Kidney tubule cell (primary cell): ENCODE measurements around the gene KRTAP5-7.
"Not testable (repeated sequence)": the region's sequence is repeated elsewhere in the genome, so short reads cannot be mapped to it uniquely, and the experiment has no call there.

Experiments
- DNase-seq: peaks from one replicate; pipeline ENCODE4 v3.0.0-alpha.2; 2018; ENCODE audit warnings: low spot score

The KRTAP5-7 gene

DNA sequence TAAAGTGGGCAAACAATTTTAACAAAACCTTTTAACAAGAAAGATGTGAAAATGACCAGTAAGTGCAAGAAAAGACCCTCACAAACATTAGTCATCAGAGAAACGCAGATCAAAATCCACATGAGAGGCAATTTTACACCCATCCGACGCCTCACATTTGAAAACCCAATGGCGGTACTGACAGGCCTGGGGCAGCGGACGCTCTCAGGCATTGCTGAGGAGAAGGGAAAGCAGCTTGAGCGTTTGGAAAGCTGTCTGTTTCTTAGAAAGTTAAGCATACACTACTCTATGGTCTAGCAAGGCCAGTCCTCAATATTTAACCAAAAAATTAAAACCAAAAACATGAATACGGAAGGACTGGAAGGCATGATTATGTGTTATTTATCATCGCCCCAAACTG, 8.8 kb downstream of the KRTAP5-7 start:
- no peak for DNase-seq

DNA sequence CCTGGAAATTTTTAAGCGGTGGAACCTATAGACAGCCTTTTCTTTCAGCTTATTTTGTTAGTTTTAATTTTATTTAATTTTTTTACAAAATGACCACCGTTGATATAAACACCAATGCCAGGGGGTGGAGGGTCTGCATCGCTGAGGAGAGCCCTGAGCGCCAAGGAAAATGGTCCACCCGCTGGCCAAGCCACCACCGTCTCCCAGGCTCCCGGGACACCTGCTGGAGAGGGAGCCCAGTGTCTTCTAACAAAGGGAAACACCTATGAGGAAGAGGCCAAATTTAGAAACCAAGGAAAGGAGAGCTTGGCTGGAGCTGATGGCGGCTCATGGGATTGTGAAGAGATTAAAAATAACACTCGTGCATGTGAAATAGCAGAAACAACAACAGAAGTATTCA, 10.5 kb downstream of the KRTAP5-7 start:
- DNase-seq = no peak

DNA sequence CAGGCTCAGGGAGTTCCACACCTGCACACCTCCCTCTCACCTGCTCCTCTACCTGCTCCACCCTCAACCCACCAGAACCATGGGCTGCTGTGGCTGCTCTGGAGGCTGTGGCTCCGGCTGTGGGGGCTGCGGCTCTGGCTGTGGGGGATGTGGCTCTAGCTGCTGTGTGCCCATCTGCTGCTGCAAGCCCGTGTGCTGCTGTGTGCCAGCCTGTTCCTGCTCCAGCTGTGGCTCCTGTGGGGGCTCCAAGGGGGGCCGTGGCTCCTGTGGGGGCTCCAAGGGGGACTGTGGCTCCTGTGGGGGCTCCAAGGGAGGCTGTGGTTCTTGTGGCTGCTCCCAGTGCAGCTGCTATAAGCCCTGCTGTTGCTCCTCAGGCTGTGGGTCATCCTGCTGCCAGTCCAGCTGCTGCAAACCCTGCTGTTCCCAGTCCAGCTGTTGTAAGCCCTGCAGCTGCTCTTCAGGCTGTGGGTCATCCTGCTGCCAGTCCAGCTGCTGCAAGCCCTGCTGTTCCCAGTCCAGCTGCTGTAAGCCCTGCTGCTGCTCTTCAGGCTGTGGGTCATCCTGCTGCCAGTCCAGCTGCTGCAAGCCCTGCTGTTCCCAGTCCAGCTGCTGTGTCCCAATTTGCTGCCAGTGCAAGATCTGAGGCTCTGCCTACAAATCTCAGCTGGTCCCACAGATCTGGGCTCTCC, 11.1 kb downstream of the KRTAP5-7 start, which contains the start of gene KRTAP5-8:
TSS of gene KRTAP5-8 (plus strand) at position 49 of the 689 bp plus-strand sequence. CDS start at position 80, 31 bp downstream.
- DNase-seq = not testable (repeated sequence)

DNA sequence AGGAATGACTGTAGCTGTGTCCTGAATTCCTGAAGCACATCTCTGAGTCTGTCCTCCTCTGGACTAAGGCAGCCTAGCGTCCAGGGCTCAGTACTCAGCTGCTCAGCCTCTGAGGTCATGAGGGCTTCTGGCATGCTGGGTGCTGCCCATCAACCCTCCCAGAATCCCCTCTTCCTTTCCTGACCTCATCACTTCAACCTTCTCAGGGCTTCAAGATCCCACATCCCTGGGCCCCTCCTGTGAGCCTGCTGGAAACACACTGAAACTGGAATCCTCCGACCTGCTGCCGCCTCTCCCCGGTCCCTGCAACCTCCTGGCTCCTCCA, 11.6 kb downstream of the KRTAP5-7 start:
- DNase-seq = no peak

DNA sequence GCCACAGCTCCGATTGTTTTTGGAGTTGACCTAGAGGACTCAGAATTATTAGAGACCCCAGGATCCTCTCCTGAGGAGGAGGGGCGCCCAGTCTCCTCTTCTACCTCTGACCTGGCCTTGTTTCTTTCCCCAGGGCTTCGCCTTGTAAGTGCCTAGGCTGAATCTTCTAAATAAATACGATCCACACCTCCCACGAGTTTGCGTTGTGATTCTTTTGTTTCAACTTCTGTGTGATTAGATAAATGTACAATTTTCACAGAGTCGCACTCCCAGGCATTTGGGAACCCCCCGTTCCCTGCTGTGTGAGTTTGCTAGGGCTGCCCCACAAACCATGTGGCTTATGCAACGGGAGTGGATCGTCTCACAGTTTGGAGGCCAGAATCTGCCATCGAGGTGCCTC, 11.9 kb downstream of the KRTAP5-7 start:
- DNase-seq = no peak

DNA sequence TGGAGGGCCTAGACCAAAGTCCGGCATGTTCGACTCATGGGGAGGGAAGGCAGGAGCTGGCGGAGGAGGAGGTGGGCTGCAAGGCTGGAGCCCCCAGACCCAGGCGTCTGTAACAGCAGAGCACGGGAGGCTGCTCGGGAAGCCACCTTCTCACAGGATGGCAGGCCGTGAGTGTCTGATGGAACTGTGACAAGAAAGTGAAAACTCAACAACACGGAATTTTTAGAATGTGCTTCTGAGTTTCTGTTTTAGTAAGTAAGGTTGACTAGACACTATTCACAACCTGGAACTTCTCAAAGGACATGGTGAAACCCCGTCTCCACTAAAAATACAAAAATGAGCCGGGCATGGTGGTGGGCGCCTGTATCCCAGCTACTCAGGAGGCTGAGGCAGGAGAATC, 12.9 kb downstream of the KRTAP5-7 start:
- not testable (repeated sequence) for DNase-seq

DNA sequence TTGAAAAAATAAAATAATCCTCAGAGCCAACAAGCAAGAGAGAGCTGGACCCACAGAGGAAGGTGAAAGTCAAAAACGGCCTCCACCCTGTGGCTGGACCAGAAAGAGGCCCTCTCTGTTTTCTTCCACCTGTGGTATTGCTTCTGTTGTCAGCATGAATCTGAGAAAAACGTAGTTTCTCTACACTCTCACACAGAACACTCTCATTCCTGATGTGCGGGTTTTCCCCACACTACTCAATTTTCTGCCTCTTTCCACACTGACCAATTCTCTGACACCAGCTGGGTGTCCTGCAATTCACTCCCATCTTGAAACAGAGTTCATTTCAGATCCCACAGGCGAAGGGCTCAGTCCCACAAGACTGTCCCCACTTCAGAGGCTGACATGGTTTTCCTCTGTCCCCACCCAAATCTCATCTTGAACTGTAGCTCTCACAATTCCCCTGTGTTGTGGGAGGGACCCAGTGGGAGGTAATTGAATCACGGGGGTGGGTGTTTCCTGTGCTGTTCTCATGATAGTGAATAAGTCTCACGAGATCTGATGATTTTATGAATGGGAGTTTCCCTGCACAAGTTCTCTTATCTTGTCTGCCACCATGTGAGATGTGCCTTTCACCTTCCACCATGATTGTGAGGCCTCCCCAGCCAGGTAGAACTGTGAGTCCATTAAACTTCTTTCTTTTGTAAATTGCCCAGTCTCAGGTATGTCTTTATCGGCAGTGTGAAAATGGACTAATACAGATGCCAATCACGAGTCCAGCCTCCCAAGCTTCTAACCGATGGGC, 13.6 kb downstream of the KRTAP5-7 start:
- DNase-seq = not testable (repeated sequence)

DNA sequence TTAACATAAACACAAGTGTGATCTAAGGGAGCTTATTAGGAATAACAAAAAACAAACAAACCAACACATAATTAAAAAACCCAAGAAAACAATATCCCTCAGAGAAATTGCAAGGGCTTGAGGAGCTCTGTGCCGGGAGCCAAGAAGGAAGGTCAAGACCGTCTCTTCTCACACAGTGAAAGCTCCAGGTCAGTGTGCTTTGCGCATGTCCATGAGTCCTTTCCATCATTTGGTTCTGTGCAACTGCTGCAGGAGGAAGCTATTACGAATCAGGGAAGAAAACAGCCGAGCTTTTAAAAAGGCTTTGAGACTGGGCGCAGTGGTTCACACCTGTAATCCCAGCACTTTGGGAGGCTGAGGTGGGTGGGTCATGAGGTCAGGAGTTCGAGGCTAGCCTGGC, 15.3 kb downstream of the KRTAP5-7 start:
- no peak for DNase-seq

DNA sequence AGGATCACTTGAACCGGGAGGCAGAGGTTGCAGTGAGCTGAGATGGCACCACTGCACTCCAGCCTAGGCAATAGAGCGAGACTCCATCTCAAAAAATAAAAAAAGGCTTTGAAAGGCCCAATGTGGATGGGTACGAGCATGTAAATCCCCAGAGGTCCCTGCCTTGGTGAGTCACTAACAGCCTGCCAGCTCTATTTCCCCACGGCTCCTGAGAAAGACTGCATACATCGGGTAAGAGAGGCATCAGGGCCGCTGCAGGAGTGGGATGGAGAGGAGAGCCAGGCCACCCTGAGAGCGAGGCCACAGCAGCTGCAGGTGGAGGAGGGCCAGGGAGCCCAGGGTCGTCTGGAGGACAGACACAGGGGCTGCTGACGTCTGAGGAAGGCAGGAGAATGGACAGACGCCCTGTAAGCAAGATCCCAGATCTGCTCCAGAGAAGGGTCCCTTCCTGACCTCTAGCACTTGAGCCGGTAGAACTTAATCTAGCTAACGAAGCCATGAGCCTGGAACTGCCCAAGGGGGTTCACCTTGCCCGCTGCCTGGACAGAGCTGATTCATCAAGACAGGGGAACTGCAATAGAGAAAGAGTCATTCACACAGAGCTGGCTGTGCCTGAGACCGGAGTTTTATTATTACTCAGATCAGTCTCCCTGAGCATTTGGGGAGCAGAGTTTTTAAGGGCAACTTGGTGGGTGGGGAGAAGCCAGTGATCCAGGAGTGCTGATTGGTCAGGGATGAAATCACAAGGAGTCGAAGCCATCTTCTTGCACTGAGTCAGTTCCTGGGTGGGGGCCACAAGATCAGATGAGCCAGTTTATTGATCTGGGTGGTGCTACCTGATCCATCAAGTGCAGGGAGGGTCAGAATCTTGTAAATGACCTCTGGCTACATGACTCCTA, 16.1 kb downstream of the KRTAP5-7 start:
- DNase-seq = no peak

DNA sequence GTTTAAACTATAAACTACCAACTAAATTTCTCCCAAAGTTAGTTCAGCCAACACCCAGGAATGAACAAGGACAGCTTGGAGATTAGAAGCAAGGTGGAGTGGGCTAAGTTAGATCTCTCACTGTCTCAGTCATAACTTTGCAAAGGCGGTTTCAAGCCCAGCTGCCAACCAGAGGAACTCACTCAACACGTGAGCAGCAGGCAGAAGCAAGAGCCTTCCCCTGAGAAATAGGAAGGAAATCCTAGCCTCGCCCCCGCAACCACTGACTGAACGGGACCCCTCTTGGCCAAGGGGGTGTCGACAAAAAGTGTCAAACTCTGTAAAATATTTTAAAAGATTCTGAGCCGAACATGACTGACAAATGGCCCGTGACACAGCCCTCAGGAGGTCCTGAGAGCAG, 16.8 kb downstream of the KRTAP5-7 start:
- DNase-seq = no peak

DNA sequence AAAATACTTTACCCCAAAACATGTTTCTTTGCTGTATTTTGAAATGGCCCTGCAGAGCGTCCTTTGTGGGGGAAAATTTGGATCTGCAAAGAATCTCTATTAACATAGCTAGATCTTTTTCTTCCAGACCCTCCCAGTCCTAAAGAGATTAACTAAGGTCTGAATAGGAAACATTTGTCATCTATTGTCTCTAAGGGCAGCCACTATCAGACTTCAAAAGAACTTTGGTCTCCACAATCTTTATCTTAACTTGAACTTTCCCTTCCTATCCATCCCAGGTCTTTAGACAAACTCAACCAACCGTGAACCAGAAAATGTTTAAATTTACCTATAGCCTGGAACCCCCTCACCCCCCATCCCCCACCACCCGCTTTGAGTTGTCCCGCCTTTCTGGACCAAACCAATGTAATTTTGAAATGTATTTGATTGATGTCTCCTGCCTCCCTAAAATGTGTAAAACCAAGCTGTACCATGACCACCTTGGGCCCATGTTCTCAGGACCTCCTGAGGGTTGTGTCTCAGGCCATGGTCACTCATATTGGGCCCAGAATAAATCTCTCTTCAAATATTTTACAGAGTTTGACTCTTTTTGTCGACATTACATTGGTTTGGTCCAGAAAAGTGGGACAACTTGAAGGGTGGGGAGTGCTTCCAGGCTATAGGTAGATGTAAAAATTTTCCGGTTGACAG, 17.6 kb downstream of the KRTAP5-7 start:
- no peak for DNase-seq

DNA sequence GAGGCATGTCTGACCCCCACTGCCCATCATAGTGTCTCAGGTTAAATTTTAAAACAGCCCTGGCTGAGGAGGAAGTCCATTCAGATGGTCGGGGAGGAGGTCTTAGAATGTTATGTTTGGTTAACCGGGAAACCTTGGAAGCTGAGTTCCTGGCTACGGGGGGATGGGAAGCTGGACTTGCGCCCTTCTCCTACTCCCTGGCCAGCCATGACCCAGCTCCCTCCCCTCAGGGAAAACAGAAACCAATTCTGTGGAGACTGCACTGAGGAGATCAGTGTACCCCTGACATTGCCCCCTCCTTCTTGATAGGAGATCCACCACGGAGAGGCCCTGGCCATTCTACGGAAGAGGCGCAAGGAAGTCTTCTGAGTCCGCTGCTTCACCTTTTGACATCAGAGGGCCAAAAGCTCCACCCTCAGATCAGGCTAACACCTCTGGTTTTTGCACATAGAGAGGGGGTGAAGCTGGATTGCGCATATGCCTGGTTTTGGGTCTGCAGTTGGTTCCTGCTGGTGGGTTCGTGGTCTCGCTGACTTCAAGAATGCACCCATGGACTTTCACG, 18.4 kb downstream of the KRTAP5-7 start:
- DNase-seq = no peak

DNA sequence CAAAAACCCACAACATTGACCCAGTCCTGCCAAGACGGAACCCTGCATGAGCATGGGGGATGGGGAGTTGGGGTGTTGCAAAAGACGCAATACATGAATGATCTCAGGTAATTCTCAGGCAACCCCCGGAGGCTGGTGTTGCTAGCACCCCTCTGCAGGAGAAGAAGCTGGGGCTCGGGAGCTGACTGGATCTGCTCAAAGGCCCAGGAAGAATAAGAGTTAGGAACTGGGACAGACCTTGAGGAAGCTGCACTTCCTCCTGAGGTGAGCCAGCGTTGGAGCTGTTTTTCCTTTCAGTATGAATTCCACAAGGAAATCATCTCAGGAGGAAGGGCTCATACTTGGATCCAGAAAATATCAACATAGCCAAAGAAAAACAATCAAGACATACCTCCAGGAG, 21.1 kb downstream of the KRTAP5-7 start, which contains the start of gene KRTAP5-9:
TSS of gene KRTAP5-9 (plus strand) at position 301 of the 400 bp plus-strand sequence. CDS start 238 bp downstream, outside the sequence.
- no peak for DNase-seq

DNA sequence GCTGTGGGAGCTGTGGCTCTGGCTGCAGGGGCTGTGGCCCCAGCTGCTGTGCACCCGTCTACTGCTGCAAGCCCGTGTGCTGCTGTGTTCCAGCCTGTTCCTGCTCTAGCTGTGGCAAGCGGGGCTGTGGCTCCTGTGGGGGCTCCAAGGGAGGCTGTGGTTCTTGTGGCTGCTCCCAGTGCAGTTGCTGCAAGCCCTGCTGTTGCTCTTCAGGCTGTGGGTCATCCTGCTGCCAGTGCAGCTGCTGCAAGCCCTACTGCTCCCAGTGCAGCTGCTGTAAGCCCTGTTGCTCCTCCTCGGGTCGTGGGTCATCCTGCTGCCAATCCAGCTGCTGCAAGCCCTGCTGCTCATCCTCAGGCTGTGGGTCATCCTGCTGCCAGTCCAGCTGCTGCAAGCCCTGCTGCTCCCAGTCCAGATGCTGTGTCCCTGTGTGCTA, 21.7 kb downstream of the KRTAP5-7 start:
- no peak for DNase-seq

DNA sequence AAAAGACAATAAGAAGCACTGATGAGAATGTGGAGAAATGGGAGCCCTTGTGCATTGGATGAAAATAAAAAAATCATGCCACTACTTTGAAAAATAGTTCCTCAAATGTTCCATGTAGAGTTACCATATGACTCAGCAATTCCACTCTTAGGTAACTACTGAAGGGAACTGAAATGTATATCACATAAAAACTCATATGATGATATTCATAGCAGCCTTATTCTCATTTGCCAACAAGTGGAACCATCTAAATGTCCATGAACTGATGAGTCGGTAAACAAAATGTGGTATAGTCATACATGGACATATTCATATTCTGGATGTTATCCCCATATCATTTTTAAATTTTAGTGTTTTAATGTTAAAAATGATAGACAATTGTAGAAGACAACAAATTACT, 24.6 kb downstream of the KRTAP5-7 start:
- DNase-seq = no peak

DNA sequence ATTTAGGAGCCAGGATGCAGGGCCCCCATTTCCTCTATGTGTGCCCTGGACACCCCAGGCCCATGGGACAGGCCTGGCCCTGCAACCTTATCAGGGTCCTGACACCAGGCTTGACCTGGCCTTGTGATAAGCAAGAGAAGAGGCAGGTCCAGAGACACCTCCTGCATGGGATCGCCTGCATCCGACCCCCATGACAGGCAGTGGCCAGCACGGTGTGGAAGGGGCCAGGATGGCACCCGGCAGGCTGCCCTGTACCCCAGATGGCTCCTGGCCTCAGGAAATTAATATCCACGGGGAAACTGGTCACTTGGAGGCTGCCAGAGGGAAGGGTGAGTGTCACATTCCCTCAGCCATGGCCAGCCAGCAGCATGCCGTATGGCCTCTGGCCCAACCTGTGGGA, 27.9 kb downstream of the KRTAP5-7 start:
- no peak for DNase-seq

DNA sequence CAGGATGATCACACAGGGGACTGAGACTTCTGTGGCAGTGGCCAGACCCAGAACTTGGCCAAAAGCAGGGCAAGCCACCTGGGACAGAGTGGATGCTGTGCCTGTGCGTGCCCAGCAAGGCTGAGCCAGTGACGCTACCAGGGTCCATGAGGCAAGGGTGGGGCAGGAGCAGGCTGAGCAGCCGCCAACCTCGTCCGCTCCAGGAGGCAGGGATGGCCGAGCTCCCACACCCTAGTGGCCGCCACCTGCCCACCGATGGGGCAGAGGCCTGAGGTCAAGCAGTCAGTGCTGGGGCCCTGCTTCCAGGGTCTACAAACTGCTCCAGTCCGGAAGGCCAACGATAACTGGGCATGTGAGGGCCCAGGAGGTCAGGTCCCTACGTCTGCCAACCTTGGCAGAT, 28.4 kb downstream of the KRTAP5-7 start:
- no peak for DNase-seq

DNA sequence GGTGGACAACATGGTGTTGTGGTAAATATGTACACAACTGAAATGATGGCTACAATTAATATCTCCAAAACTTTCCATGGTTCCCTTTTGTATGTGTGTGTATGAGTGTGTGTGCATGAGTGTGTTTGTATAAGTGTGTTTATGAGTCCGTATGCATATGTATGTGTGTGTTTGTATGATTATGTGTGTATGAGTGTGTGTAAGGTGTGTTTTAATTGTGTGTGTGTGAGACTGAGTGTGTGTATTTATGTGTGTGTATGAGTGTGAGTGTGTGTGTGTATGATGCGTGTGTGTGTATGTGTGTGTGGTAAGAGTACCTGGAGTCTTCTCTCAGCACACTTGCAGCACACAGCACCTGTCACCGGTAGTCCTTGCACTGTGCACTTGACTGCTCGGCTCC, 29.0 kb downstream of the KRTAP5-7 start:
- no peak for DNase-seq

DNA sequence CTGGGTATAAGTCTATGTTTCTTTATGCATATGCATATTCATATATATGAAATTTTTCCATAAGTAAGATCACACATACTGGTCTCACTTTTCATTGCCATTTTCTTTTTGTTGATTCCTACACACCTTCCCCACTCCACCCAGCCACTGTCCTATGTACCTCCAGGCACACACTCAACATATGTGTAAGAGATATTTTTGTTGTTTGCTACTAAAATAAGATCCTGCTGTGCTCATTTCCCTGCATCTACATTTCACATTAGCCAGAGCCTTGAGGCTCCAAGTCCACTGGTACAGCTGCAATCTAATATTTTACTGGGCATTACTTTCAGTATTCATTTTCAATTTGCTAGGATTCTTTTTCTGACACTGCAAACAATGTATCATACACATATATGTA, 30.2 kb downstream of the KRTAP5-7 start:
- DNase-seq = no peak

DNA sequence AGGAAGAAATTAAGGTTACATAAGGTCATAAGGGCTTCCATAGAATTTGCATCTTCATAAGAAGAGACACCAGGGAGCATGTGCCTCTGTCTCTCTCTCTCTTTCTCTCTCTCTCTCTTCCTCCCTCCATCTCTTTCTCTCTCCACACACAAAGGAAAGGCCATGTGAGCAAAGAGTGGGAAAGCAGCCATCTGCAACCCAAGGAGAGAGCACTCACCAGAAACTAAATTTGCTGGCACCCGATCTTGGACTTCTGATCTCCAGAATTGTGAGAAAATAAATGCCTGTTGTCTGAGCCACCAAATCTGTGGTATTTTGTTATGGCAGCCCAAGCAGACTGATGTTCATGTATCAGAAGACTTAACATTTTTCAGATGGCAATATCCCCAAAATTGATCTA, 31.9 kb downstream of the KRTAP5-7 start:
- DNase-seq = no peak

DNA sequence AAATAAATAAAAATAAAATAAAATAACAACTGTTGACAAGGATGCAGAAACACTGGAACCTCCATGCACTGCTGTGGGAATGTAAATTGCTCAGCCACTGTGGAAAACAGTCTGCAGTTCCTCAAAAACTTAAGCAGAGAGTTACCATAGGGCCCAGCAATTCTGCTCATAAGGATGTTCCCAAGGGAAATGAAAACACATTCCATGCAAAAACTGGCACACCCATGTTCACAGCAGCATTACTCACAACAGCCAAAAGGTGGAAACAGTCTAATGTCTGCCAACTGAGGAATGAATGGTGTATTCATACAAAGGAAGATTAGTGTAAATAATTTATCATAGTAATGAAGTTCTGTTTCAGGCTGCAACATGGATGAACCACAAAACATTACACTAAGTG, 35.1 kb downstream of the KRTAP5-7 start:
- DNase-seq = no peak

DNA sequence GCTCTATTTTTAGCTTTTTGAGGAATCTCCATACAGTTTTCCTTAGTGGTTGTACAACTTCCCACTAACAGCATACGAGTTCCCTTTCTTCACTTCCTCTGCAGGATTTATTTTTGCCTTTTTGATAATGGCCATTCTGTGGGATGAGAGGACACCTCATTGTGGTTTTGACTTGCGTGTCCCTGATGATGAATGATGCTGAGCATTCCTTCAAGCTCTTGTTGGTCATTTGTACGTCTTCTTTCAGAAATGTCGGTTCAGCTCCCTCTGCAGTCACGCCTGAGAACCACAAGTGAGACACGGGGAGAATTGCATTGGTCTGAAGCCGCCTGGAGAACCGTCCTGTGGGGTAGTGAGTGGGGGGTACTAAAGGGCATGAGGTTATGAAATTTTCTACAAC, 36.3 kb downstream of the KRTAP5-7 start:
- peak; percentile 78 for DNase-seq
